Measurements from ENCODE around the gene ADAMTS13. TPM values are rescaled to one million over a fixed set of nuclear protein-coding genes. Genes with fewer than 3 reads are reported as not detected.

ADAMTS13 gene
- polyA plus RNA-seq, 1 donor from 2014 or later = 13.5 TPM

DNA sequence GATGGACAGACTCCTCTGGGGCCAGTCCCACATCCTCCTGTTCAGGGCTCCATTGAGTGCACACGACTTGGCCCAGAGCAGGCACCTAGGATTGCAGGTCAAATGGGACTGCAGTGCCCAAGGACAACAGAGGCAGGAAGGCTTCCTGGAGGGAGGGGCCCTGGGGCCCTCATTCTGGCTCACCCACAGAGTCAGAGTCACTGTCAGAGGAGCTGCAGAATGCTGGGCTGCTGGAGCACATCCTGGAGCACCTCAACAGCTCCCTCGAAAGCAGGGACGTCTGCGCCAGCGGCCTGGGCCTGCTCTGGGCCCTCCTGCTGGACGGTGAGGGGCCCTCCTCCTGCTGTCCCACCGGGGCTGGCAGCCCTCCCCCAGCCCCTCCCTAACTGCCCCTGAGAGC, 19.5 kb upstream of the ADAMTS13 start:
- TF ChIP-seq RAD21 (conservative IDR thresholded peaks at IDR 0.05) (no peak), TAF1 (IDR thresholded peaks at IDR 0.05; ENCODE audit: low read depth) (no peak), EZH2 (IDR thresholded peaks at IDR 0.05; ENCODE audit: borderline replicate concordance, insufficient read depth, low read length, poor library complexity, severe bottlenecking) (no peak), POLR2AphosphoS5 (IDR thresholded peaks at IDR 0.05) (no peak), EP300 (conservative IDR thresholded peaks at IDR 0.05; ENCODE audit: poor library complexity, severe bottlenecking) (no peak), MXI1 (conservative IDR thresholded peaks at IDR 0.05; ENCODE audit: poor library complexity, severe bottlenecking) (no peak), SMC3 (conservative IDR thresholded peaks at IDR 0.05; ENCODE audit: poor library complexity) (no peak)
- TF ChIP-seq, protein P1, sequence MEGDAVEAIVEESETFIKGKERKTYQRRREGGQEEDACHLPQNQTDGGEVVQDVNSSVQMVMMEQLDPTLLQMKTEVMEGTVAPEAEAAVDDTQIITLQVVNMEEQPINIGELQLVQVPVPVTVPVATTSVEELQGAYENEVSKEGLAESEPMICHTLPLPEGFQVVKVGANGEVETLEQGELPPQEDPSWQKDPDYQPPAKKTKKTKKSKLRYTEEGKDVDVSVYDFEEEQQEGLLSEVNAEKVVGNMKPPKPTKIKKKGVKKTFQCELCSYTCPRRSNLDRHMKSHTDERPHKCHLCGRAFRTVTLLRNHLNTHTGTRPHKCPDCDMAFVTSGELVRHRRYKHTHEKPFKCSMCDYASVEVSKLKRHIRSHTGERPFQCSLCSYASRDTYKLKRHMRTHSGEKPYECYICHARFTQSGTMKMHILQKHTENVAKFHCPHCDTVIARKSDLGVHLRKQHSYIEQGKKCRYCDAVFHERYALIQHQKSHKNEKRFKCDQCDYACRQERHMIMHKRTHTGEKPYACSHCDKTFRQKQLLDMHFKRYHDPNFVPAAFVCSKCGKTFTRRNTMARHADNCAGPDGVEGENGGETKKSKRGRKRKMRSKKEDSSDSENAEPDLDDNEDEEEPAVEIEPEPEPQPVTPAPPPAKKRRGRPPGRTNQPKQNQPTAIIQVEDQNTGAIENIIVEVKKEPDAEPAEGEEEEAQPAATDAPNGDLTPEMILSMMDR (IDR thresholded peaks at IDR 0.05; ENCODE audit: poor library complexity, severe bottlenecking) = no peak
- TF ChIP-seq, protein P2, sequence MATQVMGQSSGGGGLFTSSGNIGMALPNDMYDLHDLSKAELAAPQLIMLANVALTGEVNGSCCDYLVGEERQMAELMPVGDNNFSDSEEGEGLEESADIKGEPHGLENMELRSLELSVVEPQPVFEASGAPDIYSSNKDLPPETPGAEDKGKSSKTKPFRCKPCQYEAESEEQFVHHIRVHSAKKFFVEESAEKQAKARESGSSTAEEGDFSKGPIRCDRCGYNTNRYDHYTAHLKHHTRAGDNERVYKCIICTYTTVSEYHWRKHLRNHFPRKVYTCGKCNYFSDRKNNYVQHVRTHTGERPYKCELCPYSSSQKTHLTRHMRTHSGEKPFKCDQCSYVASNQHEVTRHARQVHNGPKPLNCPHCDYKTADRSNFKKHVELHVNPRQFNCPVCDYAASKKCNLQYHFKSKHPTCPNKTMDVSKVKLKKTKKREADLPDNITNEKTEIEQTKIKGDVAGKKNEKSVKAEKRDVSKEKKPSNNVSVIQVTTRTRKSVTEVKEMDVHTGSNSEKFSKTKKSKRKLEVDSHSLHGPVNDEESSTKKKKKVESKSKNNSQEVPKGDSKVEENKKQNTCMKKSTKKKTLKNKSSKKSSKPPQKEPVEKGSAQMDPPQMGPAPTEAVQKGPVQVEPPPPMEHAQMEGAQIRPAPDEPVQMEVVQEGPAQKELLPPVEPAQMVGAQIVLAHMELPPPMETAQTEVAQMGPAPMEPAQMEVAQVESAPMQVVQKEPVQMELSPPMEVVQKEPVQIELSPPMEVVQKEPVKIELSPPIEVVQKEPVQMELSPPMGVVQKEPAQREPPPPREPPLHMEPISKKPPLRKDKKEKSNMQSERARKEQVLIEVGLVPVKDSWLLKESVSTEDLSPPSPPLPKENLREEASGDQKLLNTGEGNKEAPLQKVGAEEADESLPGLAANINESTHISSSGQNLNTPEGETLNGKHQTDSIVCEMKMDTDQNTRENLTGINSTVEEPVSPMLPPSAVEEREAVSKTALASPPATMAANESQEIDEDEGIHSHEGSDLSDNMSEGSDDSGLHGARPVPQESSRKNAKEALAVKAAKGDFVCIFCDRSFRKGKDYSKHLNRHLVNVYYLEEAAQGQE (IDR thresholded peaks at IDR 0.05; ENCODE audit: borderline replicate concordance) = no peak
- Histone ChIP-seq H3K9ac (ENCODE audit: low read length) (no peak overlapping the region), H3K27me3 (ENCODE audit: insufficient read depth, low read depth, low read length) (no peaks in the 10 kb centered on the region), H3K36me3 (ENCODE audit: insufficient read depth, low read length) (no peaks in the 10 kb centered on the region), H3K4me3 (ENCODE audit: low read length) (no peak overlapping the region), H3K9me3 (ENCODE audit: low read length) (no peaks in the 10 kb centered on the region), H3K4me2 (ENCODE audit: low read length) (no peak overlapping the region), H2AFZ (ENCODE audit: low read depth, low read length) (no peak overlapping the region), H3K9me2 (ENCODE audit: insufficient read depth, low read length) (no peaks in the 10 kb centered on the region), H4K20me1 (ENCODE audit: insufficient read depth) (no peaks in the 10 kb centered on the region), H3K27ac (ENCODE audit: low read length) (no peak overlapping the region), H3K79me2 (replicated peaks; ENCODE audit: insufficient read depth, low read length) (no peaks in the 10 kb centered on the region), H3F3A (ENCODE audit: insufficient read depth, low read length, poor library complexity, severe bottlenecking) (no peaks in the 10 kb centered on the region)

DNA sequence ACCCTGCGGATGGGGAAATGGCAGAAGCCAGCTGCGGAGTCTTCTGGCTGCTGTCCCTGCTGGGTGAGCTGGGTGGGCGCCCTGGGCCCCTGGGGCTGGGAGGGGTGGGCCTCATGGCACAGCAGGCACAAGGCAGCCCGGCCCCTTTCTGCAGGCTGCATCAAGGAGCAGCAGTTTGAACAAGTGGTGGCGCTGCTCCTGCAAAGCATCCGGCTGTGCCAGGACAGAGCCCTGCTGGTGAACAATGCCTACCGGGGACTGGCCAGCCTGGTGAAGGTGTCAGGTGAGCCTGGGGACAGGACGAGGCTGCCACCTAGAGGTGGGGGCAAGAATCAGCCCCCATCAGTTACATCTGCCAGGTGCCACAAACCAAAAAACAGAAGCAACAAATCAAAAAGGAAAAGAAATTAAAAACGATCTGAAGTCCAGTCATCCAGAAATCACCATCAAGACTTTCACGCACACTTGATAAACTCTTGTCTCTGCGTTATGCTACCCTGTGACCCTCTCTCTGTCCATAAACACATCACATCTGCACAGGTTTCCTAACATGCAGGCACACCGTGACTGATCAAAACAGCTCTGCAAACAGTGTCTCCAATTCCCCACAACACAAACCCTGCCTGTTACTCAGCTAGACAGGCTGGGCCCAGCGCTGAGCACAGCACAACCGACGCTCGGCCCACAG, 18.3 kb upstream of the ADAMTS13 start:
- no peaks in the 10 kb centered on the region for H3K36me3 ChIP-seq (ENCODE audit: insufficient read depth, low read length)
- H3K9me3 ChIP-seq (ENCODE audit: low read length) = no peaks in the 10 kb centered on the region
- H3K9ac ChIP-seq (ENCODE audit: low read length) = no peak overlapping the region
- no peaks in the 10 kb centered on the region for H3K27me3 ChIP-seq (ENCODE audit: insufficient read depth, low read depth, low read length)
- H3K4me3 ChIP-seq (ENCODE audit: low read length) = no peak overlapping the region
- no peak overlapping the region for H3K4me2 ChIP-seq (ENCODE audit: low read length)
- H3F3A ChIP-seq (ENCODE audit: insufficient read depth, low read length, poor library complexity, severe bottlenecking) = no peaks in the 10 kb centered on the region
- H3K79me2 ChIP-seq (replicated peaks; ENCODE audit: insufficient read depth, low read length) = no peaks in the 10 kb centered on the region
- H2AFZ ChIP-seq (ENCODE audit: low read depth, low read length) = no peak overlapping the region
- no peak overlapping the region for H3K27ac ChIP-seq (ENCODE audit: low read length)
- H4K20me1 ChIP-seq (ENCODE audit: insufficient read depth) = no peaks in the 10 kb centered on the region
- H3K9me2 ChIP-seq (ENCODE audit: insufficient read depth, low read length) = no peaks in the 10 kb centered on the region
- no peak for TF ChIP-seq SMC3 (conservative IDR thresholded peaks at IDR 0.05; ENCODE audit: poor library complexity)
- TF ChIP-seq, protein P1 (IDR thresholded peaks at IDR 0.05; ENCODE audit: poor library complexity, severe bottlenecking) = peak; percentile 18
